HG03060 (cell line): ENCODE measurements around the gene KRT38.
"Not testable (repeated sequence)": the region's sequence is repeated elsewhere in the genome, so short reads cannot be mapped to it uniquely, and the experiment has no call there.

Source experiments
- ATAC-seq: cut with Tn5 transposase; IDR thresholded peaks from one replicate; pipeline ENCODE4 v1.9.1; 2021; ENCODE audit warnings: low read depth, moderate number of reproducible peaks; ENCODE audit not compliant: unreplicated experiment

KRT38 gene

DNA sequence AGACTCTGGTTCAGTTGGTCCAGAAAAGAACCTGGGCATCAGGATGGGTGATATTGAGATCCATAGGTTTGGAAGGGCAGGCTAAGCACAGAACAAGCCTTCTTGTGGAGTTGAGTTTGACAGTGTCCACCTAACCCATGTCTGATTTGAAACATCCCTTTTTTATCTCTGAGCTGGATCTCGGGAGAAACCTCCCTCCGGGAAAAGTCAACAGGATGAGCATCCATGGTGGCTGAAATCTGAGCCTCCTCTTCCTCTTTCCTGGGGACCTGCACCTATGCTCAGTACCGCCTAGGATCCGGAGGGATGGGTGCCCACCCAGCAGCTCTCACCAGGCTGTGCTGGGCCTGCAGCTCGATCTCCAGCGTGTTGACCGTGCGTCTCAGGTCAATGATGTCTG, 23.0 kb upstream of the KRT38 start:
- ATAC-seq = no peak

DNA sequence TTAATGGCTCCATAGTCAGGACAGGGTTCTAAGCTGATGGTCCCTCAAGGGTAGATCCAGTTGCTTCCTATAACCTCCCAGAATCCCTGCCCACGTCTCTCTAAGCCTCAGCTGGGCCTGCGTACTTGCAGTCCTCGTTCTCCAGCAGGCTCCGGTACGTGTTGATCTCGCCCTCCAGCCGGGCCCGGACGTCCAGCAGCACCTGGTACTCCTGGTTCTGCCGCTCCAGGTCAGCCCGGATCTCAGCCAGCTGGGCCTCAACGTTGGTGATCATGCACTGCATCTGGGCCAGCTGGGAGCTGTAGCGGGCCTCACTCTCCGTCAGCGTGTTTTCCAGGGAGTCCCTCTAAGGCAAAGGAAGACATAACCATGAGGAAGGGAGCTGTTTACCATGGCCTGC, 21.9 kb upstream of the KRT38 start:
- ATAC-seq = no peak

DNA sequence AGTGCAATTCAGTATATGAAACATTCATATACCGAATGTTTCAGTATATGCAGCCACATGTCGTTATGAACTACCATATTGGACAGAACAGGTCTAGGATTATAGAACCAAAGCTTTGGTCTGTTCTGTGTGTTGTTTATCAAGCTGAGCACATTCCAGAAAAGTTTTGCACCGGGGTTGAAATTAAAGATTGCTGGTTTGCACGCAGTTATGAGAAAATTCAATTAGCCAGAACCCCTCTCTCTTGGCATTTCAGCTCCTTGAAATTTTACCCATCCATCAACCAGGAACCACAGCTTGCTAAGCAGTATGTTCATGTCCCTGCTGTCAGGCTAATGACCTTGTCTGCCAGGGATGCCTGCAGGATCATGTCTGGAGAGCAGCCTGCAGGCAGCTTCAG, 16.9 kb upstream of the KRT38 start:
- ATAC-seq = no peak

DNA sequence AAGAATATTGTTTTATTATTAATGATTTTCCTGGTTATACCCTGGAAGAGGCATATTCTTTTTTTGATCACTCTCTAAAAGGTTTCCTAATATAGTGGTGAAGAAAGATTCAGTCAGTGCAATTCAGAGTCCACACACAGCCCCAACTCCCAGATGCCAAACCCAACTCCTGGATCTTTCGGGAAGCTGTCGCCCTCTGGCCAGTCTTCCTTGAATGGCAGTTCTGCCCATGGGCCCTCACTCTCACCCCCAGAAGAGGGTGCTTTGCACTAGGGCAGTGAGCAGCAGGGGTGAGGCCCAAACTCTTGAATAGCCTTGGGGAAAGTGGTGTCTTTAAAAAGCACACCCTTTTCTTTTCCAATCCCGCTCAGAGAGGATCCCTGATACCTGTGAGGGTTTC, 15.4 kb upstream of the KRT38 start:
- no peak for ATAC-seq

DNA sequence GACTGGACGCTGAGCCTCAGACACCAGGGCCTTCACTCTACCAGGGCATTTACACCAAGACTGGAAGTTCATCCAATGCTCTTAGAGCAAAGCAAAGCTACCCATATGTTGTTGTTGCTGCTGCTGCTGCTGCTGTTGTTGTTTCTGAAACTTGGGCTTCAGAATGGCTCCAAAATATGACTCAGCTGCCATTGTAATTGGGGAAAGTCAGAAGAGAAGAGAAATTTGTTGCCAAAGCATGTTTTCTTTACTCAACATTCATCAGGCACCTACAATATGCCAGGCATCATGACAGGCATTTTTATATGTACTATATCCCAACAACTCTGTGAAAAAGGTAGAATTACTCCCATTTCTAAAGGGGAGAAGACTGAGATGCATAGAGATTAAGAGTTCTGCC, 14.5 kb upstream of the KRT38 start:
- ATAC-seq = no peak

DNA sequence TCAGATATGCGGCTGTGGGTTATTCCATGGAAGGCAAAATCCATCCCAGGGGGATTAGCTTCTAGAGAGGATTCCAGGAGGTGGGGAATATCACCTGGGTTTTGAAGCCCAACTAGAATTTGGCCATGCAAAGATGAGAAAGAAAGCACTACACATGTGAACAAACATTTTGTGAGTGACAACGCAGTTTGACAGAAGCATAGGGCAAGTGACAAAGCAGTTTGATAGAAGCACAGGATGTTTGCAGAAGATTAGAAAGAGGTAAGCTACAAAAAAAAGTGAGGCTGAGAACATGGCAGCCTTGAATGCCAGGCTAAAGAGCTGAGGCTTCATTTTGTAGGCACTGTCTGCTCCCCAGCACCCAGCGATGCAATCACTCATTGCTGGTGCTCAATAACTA, 12.3 kb upstream of the KRT38 start:
- ATAC-seq = no peak

DNA sequence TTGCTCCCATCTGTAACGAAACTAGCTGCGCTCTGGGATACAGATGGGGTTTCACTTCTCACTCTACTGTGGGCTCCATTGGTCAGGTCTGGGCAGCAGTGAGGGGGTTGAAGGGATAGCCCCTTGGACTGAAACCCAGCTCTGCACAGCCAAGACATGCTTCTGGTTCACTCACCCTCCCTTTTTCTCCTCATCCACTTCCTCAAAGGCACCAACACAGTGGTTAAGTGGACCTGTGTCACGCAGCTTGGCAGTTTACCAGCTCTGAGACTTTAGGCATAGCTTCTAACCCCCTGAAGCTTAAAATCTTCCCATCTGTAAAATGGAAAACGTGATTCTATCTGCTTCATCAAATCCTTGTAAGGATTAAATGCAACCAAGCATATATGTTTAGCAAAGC, 11.5 kb upstream of the KRT38 start:
- ATAC-seq = no peak

DNA sequence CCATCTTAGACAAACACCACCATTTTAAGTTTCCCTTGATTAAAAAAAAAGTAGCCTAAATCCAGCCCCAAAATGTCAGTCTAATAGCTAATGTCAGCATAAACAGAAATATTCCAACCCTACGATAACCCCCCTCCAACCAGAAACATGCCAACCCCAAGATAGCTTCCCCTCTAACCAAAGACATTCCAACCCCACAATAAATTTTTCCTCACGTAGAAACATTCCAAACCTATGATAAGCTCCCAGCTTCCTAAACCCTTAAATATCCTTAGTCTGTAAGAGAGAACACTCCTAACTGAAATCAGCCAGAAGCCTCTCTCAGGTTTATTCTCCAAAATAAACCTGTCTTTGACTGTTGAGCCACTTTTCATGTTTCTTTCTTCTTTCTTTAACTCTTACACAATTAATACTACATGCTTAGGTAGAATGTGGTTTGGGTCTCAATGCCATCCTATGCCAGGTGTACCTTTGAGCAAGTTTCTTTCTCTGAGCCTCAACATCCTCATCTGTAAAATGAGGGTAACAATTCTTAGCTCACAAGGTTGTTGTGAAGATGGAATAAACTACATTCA, 10.5 kb upstream of the KRT38 start:
- no peak for ATAC-seq

DNA sequence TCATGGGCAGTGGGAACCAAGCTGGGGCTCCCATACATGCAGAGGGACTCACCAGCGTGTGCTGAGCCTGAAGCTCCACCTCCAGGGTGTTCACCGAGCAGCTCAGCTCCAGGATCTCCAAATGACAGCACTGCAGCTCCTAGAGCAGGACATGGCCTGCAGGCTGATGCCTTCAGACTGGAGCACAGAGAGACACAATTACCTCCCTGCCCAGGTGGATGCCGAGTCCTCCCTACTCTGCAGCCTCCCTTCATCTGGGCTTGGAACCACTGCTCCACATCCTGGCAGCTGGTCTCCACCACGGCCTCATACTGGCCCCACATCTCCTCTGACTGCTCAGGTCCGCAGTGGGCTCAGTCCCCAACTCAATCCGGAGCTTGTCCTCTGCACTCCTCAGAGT, 8.2 kb upstream of the KRT38 start:
- no peak for ATAC-seq

DNA sequence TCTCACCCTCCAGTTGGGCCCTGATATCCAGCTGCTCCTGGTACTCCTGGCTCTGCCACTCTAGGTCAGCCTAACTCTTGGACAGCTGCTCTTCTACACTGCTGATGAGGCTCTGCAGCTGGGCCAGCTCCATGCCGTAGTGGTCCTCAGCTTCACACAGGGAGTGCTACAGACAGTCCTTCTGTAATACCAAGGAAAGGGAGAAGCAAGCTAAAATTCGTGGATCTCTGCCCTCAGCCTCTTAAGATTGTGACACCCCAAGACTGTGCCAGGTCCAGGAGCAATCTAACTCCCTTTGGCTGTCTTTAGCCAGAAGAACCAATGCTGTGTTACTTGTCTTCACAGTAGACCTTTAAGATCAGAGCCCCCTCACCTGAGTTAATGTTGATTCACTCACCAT, 7.7 kb upstream of the KRT38 start:
- ATAC-seq = no peak

DNA sequence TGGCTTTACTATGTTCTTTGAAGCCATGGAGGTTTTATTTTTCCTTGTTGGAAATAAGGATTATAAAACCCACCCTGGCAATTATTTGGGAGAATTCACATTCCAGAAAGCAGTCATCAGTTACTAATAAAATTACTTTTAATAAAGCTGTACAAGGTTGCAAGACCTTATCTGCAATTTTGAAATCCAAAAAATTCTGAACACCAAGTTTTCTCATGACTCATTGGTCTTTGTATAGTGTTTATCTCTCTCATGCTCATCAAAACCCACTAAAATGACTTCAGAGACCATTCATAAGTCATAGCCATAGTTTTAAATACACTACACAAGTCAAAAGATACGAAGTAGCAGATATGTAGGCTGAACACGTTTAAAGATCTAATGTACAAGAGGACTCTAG, 6.0 kb upstream of the KRT38 start:
- no peak for ATAC-seq

DNA sequence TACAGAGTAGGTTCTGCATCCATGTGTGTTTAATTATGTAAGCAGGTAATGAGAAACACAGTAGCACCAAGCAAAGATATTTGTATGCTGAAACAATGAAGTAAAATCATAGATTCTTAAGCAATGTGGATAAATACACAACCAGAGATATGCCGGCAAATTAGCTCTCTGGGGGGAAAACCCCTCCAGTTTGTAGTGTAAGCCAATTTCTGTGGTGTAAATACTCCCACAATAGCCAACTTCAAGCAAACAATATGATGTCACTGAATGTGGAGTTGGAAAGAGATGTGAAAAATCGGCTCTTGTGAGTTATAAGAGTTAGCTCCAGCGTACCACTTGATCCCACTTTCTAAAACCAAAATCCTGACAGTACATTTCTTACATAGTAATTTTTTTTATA, 3.9 kb upstream of the KRT38 start:
- no peak for ATAC-seq

DNA sequence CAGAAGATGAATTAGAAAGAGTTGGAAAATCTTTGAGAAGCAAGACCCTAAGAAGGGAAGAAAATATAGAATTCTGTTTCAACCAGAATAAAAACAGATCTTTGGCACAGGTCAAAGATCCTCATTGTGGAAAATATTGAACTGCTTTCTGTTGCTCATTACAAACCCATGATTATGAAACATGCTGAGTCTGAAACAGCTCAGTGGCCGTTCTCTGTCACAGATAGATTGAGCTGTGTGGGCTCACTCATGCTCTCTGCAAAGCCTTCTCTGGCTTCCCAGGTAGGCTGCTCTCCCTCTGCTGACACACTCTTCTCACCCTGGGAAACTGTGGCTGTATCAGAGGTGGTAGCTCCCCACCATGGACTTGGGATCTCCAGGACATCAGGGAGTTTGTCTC, 3.4 kb upstream of the KRT38 start:
- no peak for ATAC-seq

DNA sequence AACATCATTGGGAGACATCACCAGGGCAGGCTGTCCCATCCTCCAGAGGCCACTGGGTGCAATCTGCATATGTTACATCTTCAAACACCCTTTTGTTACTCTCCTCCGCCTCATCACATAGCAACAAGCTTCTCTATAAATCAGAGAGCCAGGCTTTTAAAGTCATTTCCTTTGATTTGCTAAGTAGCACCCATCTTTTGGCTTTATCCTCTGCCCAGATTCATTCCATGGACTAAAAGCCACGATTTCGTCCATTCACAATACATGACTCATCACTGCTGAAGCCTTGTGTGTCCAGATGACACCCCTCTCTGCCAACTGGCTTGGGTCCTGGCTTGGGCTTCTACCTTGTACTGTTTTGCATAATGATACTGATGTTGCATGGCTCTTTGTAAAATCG, 2.0 kb upstream of the KRT38 start:
- ATAC-seq = no peak

DNA sequence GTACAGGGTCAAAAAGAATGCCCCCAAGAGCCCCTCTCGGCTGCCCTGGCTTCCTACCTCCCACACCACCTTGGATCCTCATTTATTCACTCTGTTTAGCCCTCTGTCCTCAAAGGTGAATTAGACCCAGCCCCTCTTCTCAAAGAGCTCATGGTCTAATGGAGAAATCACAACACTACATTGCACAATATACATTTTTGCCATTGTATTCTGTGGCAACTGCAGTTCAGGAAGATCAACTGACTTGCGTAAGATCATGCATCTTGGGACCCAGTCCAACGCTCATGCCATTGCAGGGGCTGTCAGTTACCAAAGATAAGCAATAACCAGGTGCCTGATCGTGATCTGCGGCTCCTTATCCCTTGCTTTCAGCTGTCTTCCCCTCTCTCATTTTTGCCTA, 1.4 kb downstream of the KRT38 start:
- ATAC-seq = no peak

DNA sequence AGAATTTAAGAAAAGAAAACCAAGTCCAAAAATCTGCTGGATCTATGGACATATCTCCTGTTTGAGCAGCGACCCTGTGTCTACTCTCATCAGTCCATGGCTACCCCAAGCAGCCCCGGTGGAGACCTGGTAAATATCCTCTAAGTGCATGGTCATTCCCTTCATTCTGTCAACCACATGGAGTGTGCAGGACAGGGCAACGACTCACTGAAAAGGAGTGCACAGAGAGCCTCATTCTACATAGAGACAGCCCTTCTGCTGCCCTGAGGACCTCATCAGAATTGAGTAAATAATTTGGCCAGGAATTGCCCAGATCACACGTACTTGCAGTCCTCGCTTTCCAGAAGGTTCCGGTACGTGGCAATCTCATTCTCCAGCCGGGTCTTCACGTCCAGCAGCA, 3.0 kb downstream of the KRT38 start:
- no peak for ATAC-seq

DNA sequence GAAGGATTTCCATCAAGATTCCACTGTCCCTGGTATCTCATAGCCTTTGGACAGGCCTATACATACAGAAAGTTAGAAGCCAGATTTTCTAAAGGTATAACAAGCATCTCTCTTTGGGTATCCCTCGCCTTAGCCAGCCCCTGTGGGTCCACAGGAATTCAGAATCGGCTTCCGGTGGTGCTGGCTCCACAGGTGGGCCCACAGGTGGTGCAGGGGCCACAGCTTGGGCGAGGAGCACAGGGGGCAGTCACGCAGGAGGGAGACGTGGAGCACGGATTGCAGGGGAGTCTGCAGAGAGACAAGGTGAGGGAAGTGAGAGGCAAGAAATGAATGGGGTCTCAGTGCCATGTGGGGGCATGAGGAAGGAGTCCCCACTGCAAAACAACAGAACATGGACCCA, 3.5 kb downstream of the KRT38 start:
- ATAC-seq = no peak

DNA sequence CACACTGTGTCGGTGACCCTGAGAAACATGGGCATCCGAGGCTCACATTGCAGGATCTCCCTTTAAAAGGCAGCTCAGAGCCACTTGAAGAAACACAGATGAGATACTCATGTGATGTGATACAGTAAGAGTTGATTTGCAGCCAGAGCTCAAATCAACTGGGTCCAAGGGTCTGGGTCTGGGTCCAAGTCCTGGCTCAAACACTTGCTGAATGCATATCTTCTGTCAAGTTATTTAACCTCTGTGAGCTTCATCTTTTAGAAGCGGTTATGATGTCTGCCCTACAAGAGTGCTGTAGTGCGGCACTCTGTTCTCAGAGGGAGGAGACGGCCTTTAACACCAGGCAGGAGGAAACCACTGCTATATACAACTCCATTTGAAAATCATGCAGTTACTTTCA, 6.4 kb downstream of the KRT38 start:
- ATAC-seq = no peak

DNA sequence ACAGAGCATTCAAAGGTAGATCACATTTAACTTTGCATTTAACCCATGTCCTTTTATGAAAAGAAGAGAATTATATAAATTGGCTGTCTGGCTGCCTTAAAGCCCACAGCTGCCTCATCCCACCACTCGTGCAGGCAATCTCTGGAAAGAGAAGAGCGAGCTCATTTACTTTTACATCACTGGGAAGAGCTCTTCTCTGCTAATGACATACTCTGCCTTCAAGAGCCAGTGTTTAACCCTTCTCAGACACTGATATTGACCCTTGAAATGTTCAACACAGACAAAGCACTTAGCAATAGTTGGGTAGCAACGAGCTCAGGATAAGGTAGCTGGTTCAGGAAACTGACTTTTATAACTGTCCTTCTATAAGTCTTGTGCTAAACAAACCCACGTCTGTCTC, 6.8 kb downstream of the KRT38 start:
- ATAC-seq = no peak

DNA sequence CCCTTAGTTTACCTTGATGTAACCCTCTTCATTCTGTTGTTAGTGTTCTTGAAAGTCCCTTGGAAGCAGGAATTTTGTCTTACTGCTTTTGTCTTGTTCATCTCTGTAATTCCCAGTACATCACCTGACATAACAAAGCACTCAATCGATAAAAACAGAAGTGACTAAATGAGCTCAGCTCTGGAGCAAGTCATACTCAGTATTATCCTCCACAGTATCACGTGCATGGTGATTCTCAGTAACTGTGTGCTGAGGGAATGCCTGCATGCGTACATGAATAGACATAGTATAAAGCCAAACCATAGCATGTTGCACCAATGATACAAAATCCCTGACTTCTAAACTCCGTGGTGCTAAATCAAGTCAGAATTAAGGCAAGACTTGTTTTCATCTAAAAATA, 7.2 kb downstream of the KRT38 start:
- ATAC-seq = no peak

DNA sequence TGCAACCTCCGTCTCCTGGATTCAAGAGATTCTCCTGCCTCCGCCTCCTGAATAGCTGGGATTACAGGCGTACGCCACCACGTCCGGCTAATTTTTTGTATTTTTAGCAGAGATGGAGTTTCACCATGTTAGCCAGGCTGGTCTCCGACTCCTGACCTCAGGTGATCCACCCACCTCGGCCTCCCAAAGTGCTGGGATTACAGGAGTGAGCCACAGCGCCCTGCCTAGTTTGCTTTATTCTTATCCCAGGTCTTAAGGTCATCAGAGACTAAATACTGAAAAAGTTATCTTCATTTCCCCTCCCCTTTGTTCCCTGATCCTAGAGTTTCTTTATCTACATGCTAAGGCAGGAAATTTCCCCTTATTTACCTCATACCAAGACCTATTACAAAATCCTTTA, 10.4 kb downstream of the KRT38 start:
- not testable (repeated sequence) for ATAC-seq

DNA sequence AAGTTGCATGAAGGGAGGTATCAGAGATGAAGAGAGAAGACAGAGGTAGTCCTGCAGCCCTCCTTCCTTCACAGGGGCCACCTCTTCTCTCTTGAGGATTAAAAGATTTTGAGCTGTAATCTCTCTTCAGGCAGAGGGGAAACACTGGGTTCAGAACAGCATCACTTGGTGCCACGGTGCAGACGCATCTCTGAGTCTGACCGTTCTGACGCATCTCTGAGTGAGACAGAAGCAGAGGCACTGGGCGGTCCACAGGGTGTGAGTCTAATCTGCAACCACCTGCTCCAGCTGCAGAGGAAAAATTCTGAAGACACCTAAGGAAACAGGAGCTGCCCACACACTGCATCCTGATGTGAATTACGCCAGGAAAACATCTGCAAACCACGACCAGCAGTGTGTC, 11.1 kb downstream of the KRT38 start:
- no peak for ATAC-seq

DNA sequence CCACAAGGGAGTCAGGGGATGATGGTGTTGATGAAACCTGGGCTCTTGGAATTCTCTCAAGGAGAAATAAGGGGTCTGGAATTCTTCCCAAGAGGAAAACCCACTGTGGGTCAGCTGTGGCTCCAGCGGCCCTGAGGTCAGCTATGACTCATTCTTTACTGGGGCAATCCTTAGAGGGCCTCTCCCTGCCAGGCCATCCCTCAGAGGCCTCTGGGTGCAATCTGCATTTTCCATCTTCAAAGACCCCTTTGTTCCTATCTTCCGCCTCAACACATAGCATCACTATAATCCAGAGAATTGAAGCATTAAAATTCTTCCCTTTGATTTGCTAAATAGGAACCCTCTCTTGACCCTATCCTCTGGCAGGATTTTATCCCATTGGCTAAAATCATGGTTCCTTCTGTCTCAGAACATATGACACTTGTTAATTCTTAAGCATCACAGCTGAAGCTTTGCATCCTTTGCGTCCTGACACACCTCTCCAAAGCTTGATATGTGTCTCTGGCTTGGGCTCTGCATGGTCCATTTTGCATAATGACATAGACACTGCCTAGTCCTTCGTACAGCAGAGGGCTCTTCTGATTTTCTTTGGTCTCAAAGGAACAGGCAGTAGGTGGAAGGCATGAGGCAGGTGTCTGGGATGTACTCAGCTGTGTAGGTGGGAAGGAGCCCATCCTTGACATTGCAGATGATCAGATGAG, 12.0 kb downstream of the KRT38 start:
- no peak for ATAC-seq
